CMK (cell line): ENCODE data around the gene STEEP1.

ENCODE experiments used
- DNase-seq: peaks from one replicate; pipeline ENCODE4 v3.0.0-alpha.2; 2010; ENCODE audit warnings: low read depth

STEEP1 gene

DNA sequence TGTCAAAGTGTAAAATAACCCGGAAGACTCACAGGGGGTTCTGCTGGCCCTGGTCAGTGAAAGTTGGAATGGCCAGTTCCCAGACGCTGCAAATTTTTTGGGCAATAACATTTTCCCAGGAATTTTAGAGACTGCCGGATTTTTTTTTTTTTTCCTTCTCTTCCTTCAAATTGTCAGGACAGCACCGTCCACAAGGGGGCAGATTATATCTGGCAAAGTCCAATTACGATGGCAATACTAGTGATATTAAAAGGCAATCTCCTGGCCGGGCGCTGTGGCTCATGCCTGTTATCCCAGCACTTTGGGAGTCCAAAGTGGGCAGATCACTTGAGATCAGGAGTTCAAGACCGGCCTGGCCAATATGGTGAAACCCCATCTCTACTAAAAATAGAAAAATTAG lies 76.5 kb downstream of the STEEP1 start:
- DNase-seq: no peak
